Ecto neural progenitor cell (in vitro differentiated cells): ENCODE results near the gene WARS2.

Experiments used
- DNase-seq: peaks from one replicate; pipeline ENCODE4 v3.0.0-alpha.2; 2018; ENCODE audit warnings: low spot score

WARS2 gene

GRCh38 chr1:119083479-119083878 lies 57.0 kb downstream of the WARS2 start:
- DNase-seq, result no peak

- no peak for DNase-seq
These were observed 58.8 kb downstream of the WARS2 start for GRCh38 chr1:119081700-119082099.

GRCh38 chr1:119081267-119081666 lies 59.2 kb downstream of the WARS2 start:
- no peak for DNase-seq

GRCh38 chr1:119080586-119080985 lies 59.9 kb downstream of the WARS2 start:
- DNase-seq, result no peak

GRCh38 chr1:119079881-119080280 lies 60.6 kb downstream of the WARS2 start:
- no peak for DNase-seq

- DNase-seq, result no peak
These were observed 64.8 kb downstream of the WARS2 start for GRCh38 chr1:119075614-119076013.

GRCh38 chr1:119071321-119071720 lies 69.1 kb downstream of the WARS2 start:
- no peak for DNase-seq

GRCh38 chr1:119069682-119070081 lies 70.8 kb downstream of the WARS2 start:
- DNase-seq, result no peak

GRCh38 chr1:119068427-119068826 lies 72.0 kb downstream of the WARS2 start:
- DNase-seq, result no peak

- no peak for DNase-seq
These were observed 78.8 kb downstream of the WARS2 start for GRCh38 chr1:119061700-119062099.

GRCh38 chr1:119055568-119055967 lies 84.9 kb downstream of the WARS2 start:
- DNase-seq, result no peak

GRCh38 chr1:119053917-119054316 lies 86.5 kb downstream of the WARS2 start:
- DNase-seq, result no peak

GRCh38 chr1:119052267-119052666 lies 88.2 kb downstream of the WARS2 start:
- no peak for DNase-seq

- no peak for DNase-seq
These were observed 91.6 kb downstream of the WARS2 start for GRCh38 chr1:119048624-119049404.

GRCh38 chr1:119046785-119047438 lies 93.5 kb downstream of the WARS2 start:
- no peak for DNase-seq

- no peak for DNase-seq
These were observed 94.0 kb downstream of the WARS2 start for GRCh38 chr1:119046429-119046784.

GRCh38 chr1:119045096-119045746 lies 95.2 kb downstream of the WARS2 start:
- DNase-seq, result no peak

GRCh38 chr1:119040906-119041305 lies 99.5 kb downstream of the WARS2 start:
- DNase-seq, result no peak

- no peak for DNase-seq
These were observed 100.0 kb downstream of the WARS2 start for GRCh38 chr1:119040489-119040888.

GRCh38 chr1:119038363-119038762 lies 102.1 kb downstream of the WARS2 start:
- no peak for DNase-seq

GRCh38 chr1:119034359-119034758 lies 106.1 kb downstream of the WARS2 start:
- DNase-seq, result no peak

GRCh38 chr1:119032986-119033385 lies 107.5 kb downstream of the WARS2 start:
- DNase-seq, result no peak

GRCh38 chr1:119027759-119028158 lies 112.7 kb downstream of the WARS2 start:
- DNase-seq, result no peak
